HCT116 (cell line): Measurements from ENCODE around the gene NPR3. TPM values are rescaled to one million over a fixed set of nuclear protein-coding genes. Genes with fewer than 3 reads are reported as not detected.

ENCODE experiments used
- ATAC-seq: fragments of 200-7000 bp; cut with Tn5 transposase; 2 replicates; pipeline ENCODE4 v1.9.1; 2020; ENCODE audit warnings: mild to moderate bottlenecking, moderate library complexity
- BruUV-seq: library from RNA; stranded (reverse); fragments of 400-500 nt; replicated peaks from 2 replicates; lab custom pipeline; 2021; lab: Mats Ljungman, UMichigan
- CTCF ChIA-PET: fragments of 300-600 bp; sonication (Branson Sonifier 250); formaldehyde crosslinking; loops from one replicate; lab custom pipeline; 2021; ENCODE audit warnings: antibody characterized with exemption; lab: Charles Lee
- POLR2A ChIA-PET: fragments of 300-600, 350-600 bp; sonication (Branson Sonifier 250); formaldehyde crosslinking; loops from one replicate; lab custom pipeline; 2021; ENCODE audit warnings: antibody characterized with exemption; lab: Charles Lee
- RAD21 ChIA-PET, 2 experiments: fragments of 300-600 bp; sonication (Branson Sonifier 250); formaldehyde crosslinking; loops; one replicate each; lab custom pipeline; 2023; ENCODE audit warnings: low total read pairs in 2 of 2; ENCODE audit not compliant: uncharacterized antibody in 2 of 2, unreplicated experiment in 2 of 2, low non-redundant PET in 1 of 2; lab: Charles Lee
- DNase-seq: peaks from one replicate; pipeline ENCODE4 v3.0.0-alpha.2; 2010; ENCODE audit warnings: low read depth, low spot score
- H2AFZ ChIP-seq: fragments of 200-600 bp; shearing (Covaris generic), sonication (generic); 2 replicates; pipeline ENCODE4 v1.6.1; 2017; ENCODE audit warnings: low read depth, mixed run types, mixed read lengths, antibody characterized with exemption, low read length; ENCODE audit not compliant: poor library complexity, severe bottlenecking
- H3K27ac ChIP-seq: 2 replicates; pipeline ENCODE4 v1.5.1; 2012; ENCODE audit warnings: low read depth, low read length
- H3K27me3 ChIP-seq: fragments of 200-600 bp; sonication (generic); 2 replicates; pipeline ENCODE4 v1.6.1; 2016; ENCODE audit warnings: mixed run types, low read length, mixed read lengths; ENCODE audit not compliant: insufficient read depth
- H3K36me3 ChIP-seq, 2 experiments: fragments of 200-500 bp in 1 of 2; fragments of 200-600 bp in 1 of 2; sonication (Bioruptor generic) in 1 of 2; sonication (generic) in 1 of 2; 2 replicates each; pipeline versions ENCODE4 v1.5.1 to v1.6.1; 2014 to 2016; ENCODE audit warnings: low read length in 2 of 2, inconsistent platforms in 1 of 2, mixed read lengths in 1 of 2, mixed run types in 1 of 2; ENCODE audit not compliant: insufficient read depth in 2 of 2, control insufficient read depth in 1 of 2
- H3K4me1 ChIP-seq, 2 experiments: fragments of 200-600 bp in 1 of 2; sonication (generic) in 1 of 2; 2 replicates each; pipeline versions ENCODE4 v1.5.1 to v1.6.1; 2012 to 2017; ENCODE audit warnings: low read length in 2 of 2, inconsistent platforms in 1 of 2, mild to moderate bottlenecking in 1 of 2, mixed read lengths in 1 of 2, mixed run types in 1 of 2, moderate library complexity in 1 of 2; ENCODE audit not compliant: insufficient read depth in 2 of 2, control insufficient read depth in 1 of 2
- H3K4me2 ChIP-seq: fragments of 200-600 bp; sonication (generic); 2 replicates; pipeline ENCODE4 v1.6.1; 2017; ENCODE audit warnings: mixed run types, low read length, mixed read lengths
- H3K4me3 ChIP-seq, 2 experiments: fragments of 200-600 bp in 1 of 2; sonication (generic) in 1 of 2; replicated peaks in 1 of 2; 2 replicates each; pipeline ENCODE4 v1.5.1; 2011 to 2016; ENCODE audit warnings: low read length in 2 of 2, control low read depth in 1 of 2, low read depth in 1 of 2, mild to moderate bottlenecking in 1 of 2, mixed read lengths in 1 of 2, mixed run types in 1 of 2
- H3K79me2 ChIP-seq: fragments of 200-600 bp; sonication (generic); 2 replicates; pipeline ENCODE4 v1.6.1; 2017; ENCODE audit warnings: mild to moderate bottlenecking, mixed run types, low read length, moderate library complexity, mixed read lengths; ENCODE audit not compliant: insufficient read depth
- H3K9ac ChIP-seq: fragments of 200-600 bp; sonication (generic); 2 replicates; pipeline ENCODE4 v1.6.1; 2016; ENCODE audit warnings: low read length, mixed read lengths
- H3K9me2 ChIP-seq: fragments of 200-600 bp; sonication (generic), shearing (Covaris generic); 2 replicates; pipeline ENCODE4 v1.6.1; 2017; ENCODE audit warnings: mixed run types, mild to moderate bottlenecking, moderate library complexity; ENCODE audit not compliant: insufficient read depth
- H3K9me3 ChIP-seq, 2 experiments: fragments of 200-500 bp in 1 of 2; fragments of 200-600 bp in 1 of 2; sonication (Bioruptor generic) in 1 of 2; sonication (generic) in 1 of 2; 2 replicates each; pipeline ENCODE4 v1.6.1; 2014 to 2017; ENCODE audit warnings: low read length in 2 of 2, mixed read lengths in 2 of 2, inconsistent platforms in 1 of 2, low read depth in 1 of 2, mild to moderate bottlenecking in 1 of 2, mixed run types in 1 of 2, moderate library complexity in 1 of 2; ENCODE audit not compliant: control insufficient read depth in 1 of 2, insufficient read depth in 1 of 2
- H4K20me1 ChIP-seq: fragments of 200-600 bp; sonication (generic), shearing (Covaris generic); 2 replicates; pipeline ENCODE4 v1.6.1; 2017; ENCODE audit warnings: mixed run types, mild to moderate bottlenecking, moderate library complexity; ENCODE audit not compliant: insufficient read depth
- CBX3 ChIP-seq: IDR thresholded peaks from 2 replicates; pipeline ENCODE4 v1.6.1; 2012; ENCODE audit warnings: low read depth
- CEBPB ChIP-seq: IDR thresholded peaks from 2 replicates; pipeline ENCODE4 v1.6.1; 2012; ENCODE audit warnings: low read depth
- ELF1 ChIP-seq: IDR thresholded peaks from 2 replicates; pipeline ENCODE4 v1.6.1; 2012; ENCODE audit warnings: low read depth, borderline replicate concordance
- EZH2 ChIP-seq: fragments of 200-600 bp; sonication (generic); IDR thresholded peaks from 2 replicates; pipeline ENCODE4 v1.6.1; 2017; ENCODE audit warnings: antibody characterized with exemption, mixed run types
- EZH2phosphoT487 ChIP-seq: fragments of 200-600 bp; IDR thresholded peaks from 2 replicates; pipeline ENCODE4 v1.6.1; 2018; ENCODE audit warnings: antibody characterized with exemption, borderline replicate concordance
- FOSL1 ChIP-seq: IDR thresholded peaks from 2 replicates; pipeline ENCODE4 v1.6.1; 2012; ENCODE audit warnings: low read depth
- JUND ChIP-seq: IDR thresholded peaks from 2 replicates; pipeline ENCODE4 v1.6.1; 2012
- POLR2A ChIP-seq: IDR thresholded peaks from 2 replicates; pipeline ENCODE4 v1.7.0; 2011; ENCODE audit warnings: borderline replicate concordance; ENCODE audit not compliant: insufficient read depth, insufficient read length; ENCODE audit errors: extremely low read depth
- POLR2AphosphoS5 ChIP-seq: IDR thresholded peaks from 2 replicates; pipeline ENCODE4 v1.6.1; 2011; ENCODE audit warnings: mild to moderate bottlenecking, low read depth, low read length, moderate library complexity
- RAD21 ChIP-seq: IDR thresholded peaks from 2 replicates; pipeline ENCODE4 v1.6.1; 2012; ENCODE audit warnings: low read depth, mild to moderate bottlenecking
- SIN3A ChIP-seq: IDR thresholded peaks from 2 replicates; pipeline ENCODE4 v1.6.1; 2012; ENCODE audit warnings: low read depth
- SP1 ChIP-seq: IDR thresholded peaks from 2 replicates; pipeline ENCODE4 v1.6.1; 2012; ENCODE audit warnings: low read depth
- SRF ChIP-seq: IDR thresholded peaks from 2 replicates; pipeline ENCODE4 v1.6.1; 2012; ENCODE audit warnings: low read depth
- TCF7L2 ChIP-seq: IDR thresholded peaks from 2 replicates; pipeline ENCODE4 v1.7.0; 2011; ENCODE audit warnings: borderline replicate concordance, inconsistent platforms; ENCODE audit not compliant: insufficient read depth, insufficient read length; ENCODE audit errors: extremely low read depth
- YY1 ChIP-seq: IDR thresholded peaks from 2 replicates; pipeline ENCODE4 v1.6.1; 2011; ENCODE audit warnings: low read length, low read depth, moderate library complexity, mild to moderate bottlenecking; ENCODE audit not compliant: insufficient replicate concordance; ENCODE audit errors: extremely low read depth
- ZFX ChIP-seq: fragments of 450-650 bp; IDR thresholded peaks from 2 replicates; pipeline ENCODE4 v1.6.1; 2017
- ZNF274 ChIP-seq: fragments of 200-500 bp; sonication (Bioruptor generic); IDR thresholded peaks from 2 replicates; pipeline ENCODE4 v1.6.1; 2014; ENCODE audit warnings: mild to moderate bottlenecking, low read depth, low read length, inconsistent platforms
- intact Hi-C: fragments of 100-400 bp; cut with micrococcal nuclease; formaldehyde crosslinking; loops from 2 replicates; pipeline ENCODE4 v1.10.0; 2022
- total RNA-seq: library from RNA; stranded (reverse); gene quantifications from one replicate; pipeline ENCODE4 v1.2.1, GENCODE V29; 2021; ENCODE audit not compliant: unreplicated experiment
- TF ChIP-seq, protein P1 (sequence below): IDR thresholded peaks from 2 replicates; pipeline ENCODE4 v1.6.1; 2011; ENCODE audit warnings: mild to moderate bottlenecking, low read length, moderate library complexity; ENCODE audit not compliant: insufficient replicate concordance; ENCODE audit errors: extremely low read depth
- TF ChIP-seq, protein P2 (sequence below): IDR thresholded peaks from 2 replicates; pipeline ENCODE4 v1.6.1; 2012
- TF ChIP-seq, protein P3 (sequence below), 3 experiments: fragments of 200-600 bp in 1 of 3; sonication (generic) in 1 of 3; IDR thresholded peaks in 2 of 3; conservative IDR thresholded peaks in 1 of 3; 2 replicates each; pipeline ENCODE4 v1.5.1; 2012 to 2017; ENCODE audit warnings: low read depth in 2 of 3, low read length in 2 of 3, antibody characterized with exemption in 1 of 3, borderline replicate concordance in 1 of 3, control low read depth in 1 of 3, mild to moderate bottlenecking in 1 of 3, mixed read lengths in 1 of 3, mixed run types in 1 of 3, moderate library complexity in 1 of 3; ENCODE audit not compliant: insufficient read depth in 1 of 3
- TF ChIP-seq, protein P4 (sequence below): IDR thresholded peaks from 2 replicates; pipeline ENCODE4 v1.6.1; 2012

NPR3 gene
- total RNA-seq, 1 experiment from 2014 or later = 0.39 TPM

DNA sequence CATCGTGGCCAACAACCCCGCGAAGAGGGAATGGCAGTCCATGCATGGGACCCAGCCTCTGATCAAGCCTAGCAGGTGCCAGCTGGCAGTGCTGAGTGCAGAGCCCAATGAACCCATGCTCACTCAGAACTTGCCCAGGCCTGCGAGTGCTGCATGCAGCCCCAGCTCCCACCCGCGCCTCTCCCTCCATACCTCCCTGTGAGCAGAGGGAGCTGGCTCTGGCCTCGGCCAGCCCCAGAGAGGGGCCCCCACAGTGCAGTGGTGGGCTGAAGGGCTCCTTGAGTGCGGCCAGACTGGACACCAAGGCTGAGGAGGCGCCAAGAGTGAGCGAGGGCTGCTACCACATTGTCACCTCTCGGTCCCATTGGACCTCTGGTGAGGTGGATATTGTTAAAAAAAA is 32.6 kb upstream of the NPR3 start (continued):
- TF ChIP-seq, protein P1, sequence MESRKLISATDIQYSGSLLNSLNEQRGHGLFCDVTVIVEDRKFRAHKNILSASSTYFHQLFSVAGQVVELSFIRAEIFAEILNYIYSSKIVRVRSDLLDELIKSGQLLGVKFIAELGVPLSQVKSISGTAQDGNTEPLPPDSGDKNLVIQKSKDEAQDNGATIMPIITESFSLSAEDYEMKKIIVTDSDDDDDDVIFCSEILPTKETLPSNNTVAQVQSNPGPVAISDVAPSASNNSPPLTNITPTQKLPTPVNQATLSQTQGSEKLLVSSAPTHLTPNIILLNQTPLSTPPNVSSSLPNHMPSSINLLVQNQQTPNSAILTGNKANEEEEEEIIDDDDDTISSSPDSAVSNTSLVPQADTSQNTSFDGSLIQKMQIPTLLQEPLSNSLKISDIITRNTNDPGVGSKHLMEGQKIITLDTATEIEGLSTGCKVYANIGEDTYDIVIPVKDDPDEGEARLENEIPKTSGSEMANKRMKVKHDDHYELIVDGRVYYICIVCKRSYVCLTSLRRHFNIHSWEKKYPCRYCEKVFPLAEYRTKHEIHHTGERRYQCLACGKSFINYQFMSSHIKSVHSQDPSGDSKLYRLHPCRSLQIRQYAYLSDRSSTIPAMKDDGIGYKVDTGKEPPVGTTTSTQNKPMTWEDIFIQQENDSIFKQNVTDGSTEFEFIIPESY = no peak
- no peak for TF ChIP-seq CEBPB
- TF ChIP-seq FOSL1 = no peak
- TF ChIP-seq EZH2 = no peak
- no peak for TF ChIP-seq ZNF274

DNA sequence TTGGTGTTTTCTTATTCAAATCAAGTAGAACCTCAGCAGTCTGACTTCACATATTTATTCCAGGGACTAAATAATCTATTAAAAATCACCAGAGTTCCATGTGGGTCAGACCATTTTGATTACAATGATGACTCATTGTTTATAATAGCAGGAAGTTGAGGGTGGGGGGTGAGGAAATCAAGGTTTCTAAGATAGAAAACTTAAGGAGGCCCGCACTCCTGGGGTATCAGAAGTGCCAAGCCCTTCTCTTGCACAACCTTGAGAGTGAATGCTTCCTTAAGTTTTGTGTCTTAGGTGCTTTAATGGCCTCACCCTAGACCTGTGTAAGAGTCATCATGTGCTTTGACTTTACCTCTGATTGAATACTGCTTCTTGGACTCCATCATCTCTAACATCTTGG is 31.9 kb upstream of the NPR3 start:
- H3K9me3 ChIP-seq = peaks cover 0 to 5% of the 10 kb centered on the region in 2 experiments; a peak in 2 of 4 replicates
- ChIA-PET CTCF (no interaction called here), POLR2A (no interaction called here), RAD21 (no interaction called here)
- H3K4me2 ChIP-seq = no peak overlapping the region
- H3K9ac ChIP-seq = no peak overlapping the region
- H3K9me2 ChIP-seq = no peaks in the 10 kb centered on the region
- H3K4me1 ChIP-seq = no peaks in the 10 kb centered on the region
- H3K27ac ChIP-seq = no peak overlapping the region
- H3K27me3 ChIP-seq = no peaks in the 10 kb centered on the region
- no peaks in the 10 kb centered on the region for H4K20me1 ChIP-seq
- no peaks in the 10 kb centered on the region for H3K36me3 ChIP-seq
- H2AFZ ChIP-seq = no peak overlapping the region
- intact Hi-C loops = no loop called here
- no peaks in the 10 kb centered on the region for H3K79me2 ChIP-seq
- no peak for DNase-seq
- TF ChIP-seq CBX3 = no peak
- TF ChIP-seq, protein P2, sequence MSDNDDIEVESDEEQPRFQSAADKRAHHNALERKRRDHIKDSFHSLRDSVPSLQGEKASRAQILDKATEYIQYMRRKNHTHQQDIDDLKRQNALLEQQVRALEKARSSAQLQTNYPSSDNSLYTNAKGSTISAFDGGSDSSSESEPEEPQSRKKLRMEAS = no peak
- no peak for TF ChIP-seq FOSL1
- TF ChIP-seq, protein P1 = no peak
- no peak for TF ChIP-seq SIN3A
- no peak for TF ChIP-seq JUND
- no peak for TF ChIP-seq POLR2AphosphoS5
- TF ChIP-seq SP1 = no peak
- TF ChIP-seq, protein P3, sequence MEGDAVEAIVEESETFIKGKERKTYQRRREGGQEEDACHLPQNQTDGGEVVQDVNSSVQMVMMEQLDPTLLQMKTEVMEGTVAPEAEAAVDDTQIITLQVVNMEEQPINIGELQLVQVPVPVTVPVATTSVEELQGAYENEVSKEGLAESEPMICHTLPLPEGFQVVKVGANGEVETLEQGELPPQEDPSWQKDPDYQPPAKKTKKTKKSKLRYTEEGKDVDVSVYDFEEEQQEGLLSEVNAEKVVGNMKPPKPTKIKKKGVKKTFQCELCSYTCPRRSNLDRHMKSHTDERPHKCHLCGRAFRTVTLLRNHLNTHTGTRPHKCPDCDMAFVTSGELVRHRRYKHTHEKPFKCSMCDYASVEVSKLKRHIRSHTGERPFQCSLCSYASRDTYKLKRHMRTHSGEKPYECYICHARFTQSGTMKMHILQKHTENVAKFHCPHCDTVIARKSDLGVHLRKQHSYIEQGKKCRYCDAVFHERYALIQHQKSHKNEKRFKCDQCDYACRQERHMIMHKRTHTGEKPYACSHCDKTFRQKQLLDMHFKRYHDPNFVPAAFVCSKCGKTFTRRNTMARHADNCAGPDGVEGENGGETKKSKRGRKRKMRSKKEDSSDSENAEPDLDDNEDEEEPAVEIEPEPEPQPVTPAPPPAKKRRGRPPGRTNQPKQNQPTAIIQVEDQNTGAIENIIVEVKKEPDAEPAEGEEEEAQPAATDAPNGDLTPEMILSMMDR (IDR thresholded peaks at IDR 0.05 in 2 of 3, conservative IDR thresholded peaks at IDR 0.05 in 1 of 3; ENCODE audit: borderline replicate concordance in 1 of 3, insufficient read depth in 1 of 3, low read depth in 2 of 3, low read length in 2 of 3) = no peak
- no peak for TF ChIP-seq POLR2A
- TF ChIP-seq ELF1 = no peak
- TF ChIP-seq EZH2phosphoT487 = no peak
- TF ChIP-seq ZFX = no peak
- TF ChIP-seq TCF7L2 = no peak
- no peak for TF ChIP-seq RAD21
- TF ChIP-seq, protein P4, sequence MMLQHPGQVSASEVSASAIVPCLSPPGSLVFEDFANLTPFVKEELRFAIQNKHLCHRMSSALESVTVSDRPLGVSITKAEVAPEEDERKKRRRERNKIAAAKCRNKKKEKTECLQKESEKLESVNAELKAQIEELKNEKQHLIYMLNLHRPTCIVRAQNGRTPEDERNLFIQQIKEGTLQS = no peak
- TF ChIP-seq YY1 = no peak
- TF ChIP-seq SRF = no peak
- TF ChIP-seq, all 23 proteins: peak for 0
- H3K4me3 ChIP-seq = no peak overlapping the region
- ATAC-seq = no peak
- BruUV-seq = no TSS peak
